CD4-positive, alpha-beta T cell (primary cell): ENCODE data around the gene DHDH. TPM values are rescaled to one million over a fixed set of nuclear protein-coding genes. Genes with fewer than 3 reads are reported as not detected.
"Not testable (repeated sequence)": the region's sequence is repeated elsewhere in the genome, so short reads cannot be mapped to it uniquely, and the experiment has no call there.

Source experiments
- ATAC-seq: fragments of 200-7000 bp; cut with Tn5 transposase; one replicate; pipeline ENCODE4 v1.10.0; 2022; ENCODE audit warnings: mild to moderate bottlenecking; ENCODE audit not compliant: poor library complexity
- CTCF ChIA-PET: fragments of 350-600 bp; sonication (Branson Sonifier 250); formaldehyde crosslinking; loops from one replicate; lab custom pipeline; 2021; ENCODE audit warnings: antibody characterized with exemption, inconsistent platforms; lab: Charles Lee
- POLR2A ChIA-PET: fragments of 350-600 bp; sonication (Branson Sonifier 250); formaldehyde crosslinking; loops from one replicate; lab custom pipeline; 2021; ENCODE audit warnings: antibody characterized with exemption, inconsistent platforms; lab: Charles Lee
- DNase-seq, 14 experiments: peaks; one replicate each; pipeline ENCODE4 v3.0.0-alpha.2; 2013 to 2020; ENCODE audit warnings: mixed read lengths in 2 of 14
- H3K27ac ChIP-seq, 2 donors: one replicate each; pipeline versions ENCODE4 v1.5.1 to v1.7.0; 2013; ENCODE audit warnings: low read length in 2 of 2, low read depth in 1 of 2, mild to moderate bottlenecking in 1 of 2
- H3K27me3 ChIP-seq, 2 experiments: 1 replicate in 1 of 2; 2 replicates in 1 of 2; pipeline versions ENCODE4 v1.6.1 to v1.7.0; 2013; ENCODE audit warnings: low read length in 2 of 2, control low read depth in 1 of 2, mild to moderate bottlenecking in 1 of 2, moderate library complexity in 1 of 2; ENCODE audit not compliant: insufficient read depth in 2 of 2, control insufficient read depth in 1 of 2
- H3K36me3 ChIP-seq: one replicate; pipeline ENCODE4 v1.6.1; 2013; ENCODE audit warnings: low read length, control low read depth; ENCODE audit not compliant: insufficient read depth
- H3K4me1 ChIP-seq: one replicate; pipeline ENCODE4 v1.6.1; 2013; ENCODE audit warnings: low read length, control low read depth; ENCODE audit not compliant: insufficient read depth
- H3K4me3 ChIP-seq: one replicate; pipeline ENCODE4 v1.5.1; 2013; ENCODE audit warnings: mild to moderate bottlenecking, low read length, moderate library complexity
- H3K9me3 ChIP-seq, 2 experiments: 1 replicate in 1 of 2; 2 replicates in 1 of 2; pipeline versions ENCODE4 v1.6.1 to v1.7.0; 2013; ENCODE audit warnings: low read length in 2 of 2, mild to moderate bottlenecking in 2 of 2, control low read depth in 1 of 2, moderate library complexity in 1 of 2; ENCODE audit not compliant: control insufficient read depth in 1 of 2, insufficient read depth in 1 of 2
- H3K27ac Mint-ChIP-seq: one replicate; pipeline ENCODE4 v1.8.0; 2020; ENCODE audit warnings: mixed read lengths
- H3K27me3 Mint-ChIP-seq: one replicate; pipeline ENCODE4 v1.8.0; 2021; ENCODE audit warnings: mixed read lengths
- H3K36me3 Mint-ChIP-seq: one replicate; pipeline ENCODE4 v1.8.0; 2021; ENCODE audit warnings: low read depth, mixed read lengths
- H3K4me1 Mint-ChIP-seq: one replicate; pipeline ENCODE4 v1.8.0; 2021; ENCODE audit warnings: low read depth, mixed read lengths
- H3K4me3 Mint-ChIP-seq: one replicate; pipeline ENCODE4 v1.8.0; 2020; ENCODE audit warnings: mild to moderate bottlenecking, mixed read lengths
- H3K9me3 Mint-ChIP-seq: one replicate; pipeline ENCODE4 v1.8.0; 2020; ENCODE audit warnings: mixed read lengths
- intact Hi-C, 2 experiments: fragments of 100-400 bp; cut with DNase I in 1 of 2; cut with micrococcal nuclease in 1 of 2; formaldehyde crosslinking; loops; one replicate each; pipeline versions ENCODE4 v1.15.1 to v1.9.0; 2023 to 2025; cut with DNase I, micrococcal nuclease
- total RNA-seq, 174 experiments: library from RNA in 2 of 174; stranded (reverse) in 2 of 174; gene quantifications; one replicate each; pipeline ENCODE4 v1.2.3 and lab custom pipeline; 2021 to 2026
- TF ChIP-seq, protein P1 (sequence below): fragments of 200-600 bp; IDR thresholded peaks from one replicate; pipeline ENCODE4 v1.8.0; 2022; ENCODE audit warnings: antibody characterized with exemption, mild to moderate bottlenecking

The DHDH gene
- total RNA-seq, 2 experiments from 2014 or later = 1.1 to 1.8 TPM

DNA sequence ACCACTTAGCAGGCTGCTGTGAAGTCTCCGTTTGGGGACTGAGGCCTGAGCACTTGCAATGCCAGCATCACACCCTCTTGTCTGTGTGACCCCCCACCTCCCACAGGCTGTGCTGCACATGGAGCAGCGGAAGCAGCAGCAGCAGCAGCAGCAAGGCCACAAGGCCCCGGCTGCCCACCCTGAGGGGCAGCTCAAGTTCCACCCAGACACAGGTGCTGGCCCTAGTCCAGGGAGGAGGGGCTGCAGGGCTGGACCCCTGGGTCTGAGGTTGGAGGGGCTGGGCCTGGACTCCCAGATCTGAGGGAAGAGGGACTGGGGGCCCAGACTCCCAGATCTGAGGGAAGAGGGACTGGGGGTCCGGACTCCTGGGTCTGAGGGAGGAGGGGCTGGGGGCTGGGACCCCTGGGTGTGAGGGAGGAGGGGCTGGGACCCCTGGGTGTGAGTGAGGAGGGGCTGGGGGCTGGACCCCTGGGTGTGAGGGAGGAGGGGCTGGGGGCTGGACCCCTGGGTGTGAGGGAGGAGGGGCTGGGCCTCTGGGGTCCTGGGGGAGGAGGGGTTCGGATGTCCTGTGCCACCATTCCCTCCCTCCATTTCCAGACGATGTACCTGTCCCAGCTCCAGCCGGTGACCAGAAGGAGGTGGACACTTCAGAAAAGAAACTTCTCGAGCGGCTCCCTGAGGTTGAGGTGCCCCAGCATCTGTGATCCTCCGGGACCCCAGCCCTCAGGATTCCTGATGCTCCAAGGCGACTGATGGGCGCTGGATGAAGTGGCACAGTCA, 11.6 kb upstream of the DHDH start:
- H3K9me3 Mint-ChIP-seq = no peaks in the 10 kb centered on the region
- DNase-seq (no peak), ATAC-seq (no peak)
- Histone ChIP-seq H3K4me1 (peaks cover 3% of the 10 kb centered on the region), H3K36me3 (peaks cover 38% of the 10 kb centered on the region), H3K27me3 (no peaks in the 10 kb centered on the region), H3K4me3 (no peak overlapping the region), H3K9me3 (no peaks in the 10 kb centered on the region), H3K27ac (no peak overlapping the region)
- peaks cover 7% of the 10 kb centered on the region for H3K4me1 Mint-ChIP-seq
- no peak overlapping the region for H3K27ac Mint-ChIP-seq
- TF ChIP-seq, protein P1, sequence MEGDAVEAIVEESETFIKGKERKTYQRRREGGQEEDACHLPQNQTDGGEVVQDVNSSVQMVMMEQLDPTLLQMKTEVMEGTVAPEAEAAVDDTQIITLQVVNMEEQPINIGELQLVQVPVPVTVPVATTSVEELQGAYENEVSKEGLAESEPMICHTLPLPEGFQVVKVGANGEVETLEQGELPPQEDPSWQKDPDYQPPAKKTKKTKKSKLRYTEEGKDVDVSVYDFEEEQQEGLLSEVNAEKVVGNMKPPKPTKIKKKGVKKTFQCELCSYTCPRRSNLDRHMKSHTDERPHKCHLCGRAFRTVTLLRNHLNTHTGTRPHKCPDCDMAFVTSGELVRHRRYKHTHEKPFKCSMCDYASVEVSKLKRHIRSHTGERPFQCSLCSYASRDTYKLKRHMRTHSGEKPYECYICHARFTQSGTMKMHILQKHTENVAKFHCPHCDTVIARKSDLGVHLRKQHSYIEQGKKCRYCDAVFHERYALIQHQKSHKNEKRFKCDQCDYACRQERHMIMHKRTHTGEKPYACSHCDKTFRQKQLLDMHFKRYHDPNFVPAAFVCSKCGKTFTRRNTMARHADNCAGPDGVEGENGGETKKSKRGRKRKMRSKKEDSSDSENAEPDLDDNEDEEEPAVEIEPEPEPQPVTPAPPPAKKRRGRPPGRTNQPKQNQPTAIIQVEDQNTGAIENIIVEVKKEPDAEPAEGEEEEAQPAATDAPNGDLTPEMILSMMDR = no peak
- ChIA-PET CTCF (no interaction called here), POLR2A (no interaction called here)
- no peak overlapping the region for H3K4me3 Mint-ChIP-seq
- H3K27me3 Mint-ChIP-seq = no peaks in the 10 kb centered on the region
- H3K36me3 Mint-ChIP-seq = peaks cover 42% of the 10 kb centered on the region
- intact Hi-C loops = no loop called here

DNA sequence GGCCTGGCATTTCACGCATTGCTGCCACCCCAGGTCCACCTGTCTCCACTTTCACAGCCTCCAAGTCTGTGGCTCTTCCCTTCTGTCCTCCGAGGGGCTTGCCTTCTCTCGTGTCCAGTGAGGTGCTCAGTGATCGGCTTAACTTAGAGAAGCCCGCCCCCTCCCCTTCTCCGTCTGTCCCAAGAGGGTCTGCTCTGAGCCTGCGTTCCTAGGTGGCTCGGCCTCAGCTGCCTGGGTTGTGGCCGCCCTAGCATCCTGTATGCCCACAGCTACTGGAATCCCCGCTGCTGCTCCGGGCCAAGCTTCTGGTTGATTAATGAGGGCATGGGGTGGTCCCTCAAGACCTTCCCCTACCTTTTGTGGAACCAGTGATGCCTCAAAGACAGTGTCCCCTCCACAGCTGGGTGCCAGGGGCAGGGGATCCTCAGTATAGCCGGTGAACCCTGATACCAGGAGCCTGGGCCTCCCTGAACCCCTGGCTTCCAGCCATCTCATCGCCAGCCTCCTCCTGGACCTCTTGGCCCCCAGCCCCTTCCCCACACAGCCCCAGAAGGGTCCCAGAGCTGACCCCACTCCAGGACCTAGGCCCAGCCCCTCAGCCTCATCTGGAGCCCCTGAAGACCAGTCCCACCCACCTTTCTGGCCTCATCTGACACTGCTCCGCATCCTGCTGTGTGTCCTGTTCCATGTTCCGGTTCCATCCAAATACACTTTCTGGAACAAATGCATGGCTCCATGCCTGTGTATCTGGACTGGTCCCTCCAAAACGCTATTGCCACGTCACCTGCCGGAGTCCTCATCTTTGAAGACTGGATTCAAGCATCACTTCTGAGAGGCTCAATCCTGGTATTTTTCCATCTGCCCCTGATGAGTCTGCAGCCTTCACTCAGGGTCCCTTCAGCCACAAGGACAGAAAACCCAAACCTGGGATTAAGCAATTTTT, 10.7 kb upstream of the DHDH start:
- H3K27ac ChIP-seq = no peak overlapping the region
- ATAC-seq (no peak), DNase-seq (no peak)
- H3K9me3 ChIP-seq = no peaks in the 10 kb centered on the region
- peaks cover 10% of the 10 kb centered on the region for H3K4me1 Mint-ChIP-seq
- peaks cover 5% of the 10 kb centered on the region for H3K4me1 ChIP-seq
- ChIA-PET CTCF (no interaction called here), POLR2A (no interaction called here)
- H3K36me3 Mint-ChIP-seq = peaks cover 37% of the 10 kb centered on the region
- TF ChIP-seq, protein P1 = no peak
- no peaks in the 10 kb centered on the region for H3K9me3 Mint-ChIP-seq
- no peaks in the 10 kb centered on the region for H3K27me3 ChIP-seq
- no peaks in the 10 kb centered on the region for H3K27me3 Mint-ChIP-seq
- no peak overlapping the region for H3K27ac Mint-ChIP-seq
- H3K4me3 Mint-ChIP-seq = no peak overlapping the region
- H3K36me3 ChIP-seq = peaks cover 33% of the 10 kb centered on the region
- intact Hi-C loops = no loop called here
- no peak overlapping the region for H3K4me3 ChIP-seq

DNA sequence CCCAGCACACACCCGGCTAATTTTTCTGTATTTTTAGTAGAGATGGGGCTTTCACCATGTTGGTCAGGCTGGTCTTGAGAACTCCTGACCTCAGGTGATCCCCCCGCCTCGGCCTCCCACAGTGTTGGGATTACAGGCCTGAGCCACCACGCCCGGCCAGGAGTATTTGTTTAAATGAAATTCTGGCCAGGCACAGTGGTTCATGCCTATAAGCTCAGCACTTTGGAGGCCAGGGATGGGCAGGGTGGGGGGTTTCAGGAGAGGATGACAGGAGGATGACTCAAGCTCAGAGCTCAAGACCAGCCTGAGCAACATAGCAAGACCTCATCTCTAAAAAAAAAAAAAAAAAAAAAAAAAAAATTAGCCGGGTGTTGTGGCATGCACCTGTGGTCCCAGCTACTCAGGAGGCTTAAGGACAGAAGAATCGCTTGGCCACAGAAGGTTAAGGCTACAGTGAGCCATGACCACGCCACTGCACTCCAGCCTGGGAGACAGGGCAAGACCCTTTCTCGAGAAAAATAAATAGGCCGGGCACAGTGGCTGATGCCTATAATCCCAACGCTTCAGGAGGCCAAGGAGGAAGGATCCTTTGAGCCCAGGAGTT, 8.2 kb upstream of the DHDH start:
- Histone ChIP-seq H3K4me1 (peaks cover 5% of the 10 kb centered on the region), H3K36me3 (peaks cover 19% of the 10 kb centered on the region), H3K27ac (no peak overlapping the region), H3K4me3 (no peak overlapping the region), H3K9me3 (no peaks in the 10 kb centered on the region), H3K27me3 (no peaks in the 10 kb centered on the region)
- peaks cover 21% of the 10 kb centered on the region for H3K36me3 Mint-ChIP-seq
- intact Hi-C loops = no loop called here
- H3K4me1 Mint-ChIP-seq = peaks cover 10% of the 10 kb centered on the region
- H3K27me3 Mint-ChIP-seq = no peaks in the 10 kb centered on the region
- CTCF ChIA-PET = no interaction called here
- POLR2A ChIA-PET = interaction anchor here (1.2 kb wide), 1 partner anchor 11 kb away, joined by 5 read pairs; no protein-coding TSS in a partner anchor
- no peaks in the 10 kb centered on the region for H3K9me3 Mint-ChIP-seq
- H3K27ac Mint-ChIP-seq = no peak overlapping the region
- no peak overlapping the region for H3K4me3 Mint-ChIP-seq
- TF ChIP-seq, protein P1 = no peak
- ATAC-seq = no peak
- DNase-seq = no peak

DNA sequence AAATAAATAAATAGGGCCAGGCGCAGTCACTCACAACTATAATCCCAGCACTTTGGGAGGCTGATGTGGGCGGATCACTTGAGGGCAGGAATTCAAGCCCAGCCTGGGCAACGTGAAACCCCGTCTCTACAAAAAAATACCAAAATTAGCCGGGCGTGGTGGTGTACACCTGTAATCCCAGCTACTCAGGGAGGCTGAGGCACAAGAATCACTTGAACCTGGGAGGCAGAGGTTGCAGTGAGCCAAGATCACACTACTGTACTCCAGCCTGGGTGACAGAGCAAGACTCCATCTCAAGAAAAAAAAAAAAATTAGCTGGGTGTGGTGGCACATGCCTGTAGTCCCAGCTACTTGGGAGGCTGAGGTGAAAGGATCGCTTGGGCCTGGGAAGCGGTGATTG, 7.6 kb upstream of the DHDH start:
- H3K36me3 ChIP-seq = peaks cover 14% of the 10 kb centered on the region
- H3K4me3 Mint-ChIP-seq, DNase-seq, intact Hi-C loops, H3K27ac Mint-ChIP-seq, CTCF ChIA-PET, ATAC-seq, H3K27ac ChIP-seq, H3K9me3 Mint-ChIP-seq, H3K4me1 Mint-ChIP-seq, H3K9me3 ChIP-seq, H3K27me3 ChIP-seq, H3K4me1 ChIP-seq, H3K27me3 Mint-ChIP-seq, H3K4me3 ChIP-seq: not testable (repeated sequence)
- POLR2A ChIA-PET = interaction anchor here (1.2 kb wide), 1 partner anchor 11 kb away, joined by 5 read pairs; no protein-coding TSS in a partner anchor
- H3K36me3 Mint-ChIP-seq = peaks cover 18% of the 10 kb centered on the region
